Cerebellar nuclear complex (tissue), 1 donor: ENCODE data around the gene PTGR1.
A peak's percentile ranks its signal among the peaks of the same experiment; 100 is the strongest.

Experiments used
- DNase-seq, 2 experiments: peaks; one replicate each; lab custom pipeline; 2025; lab: John Stamatoyannopoulos, UW

The PTGR1 gene

GRCh38 chr9:111542497-111543254, 56.8 kb downstream of the PTGR1 start:
- no peak for DNase-seq

DNA sequence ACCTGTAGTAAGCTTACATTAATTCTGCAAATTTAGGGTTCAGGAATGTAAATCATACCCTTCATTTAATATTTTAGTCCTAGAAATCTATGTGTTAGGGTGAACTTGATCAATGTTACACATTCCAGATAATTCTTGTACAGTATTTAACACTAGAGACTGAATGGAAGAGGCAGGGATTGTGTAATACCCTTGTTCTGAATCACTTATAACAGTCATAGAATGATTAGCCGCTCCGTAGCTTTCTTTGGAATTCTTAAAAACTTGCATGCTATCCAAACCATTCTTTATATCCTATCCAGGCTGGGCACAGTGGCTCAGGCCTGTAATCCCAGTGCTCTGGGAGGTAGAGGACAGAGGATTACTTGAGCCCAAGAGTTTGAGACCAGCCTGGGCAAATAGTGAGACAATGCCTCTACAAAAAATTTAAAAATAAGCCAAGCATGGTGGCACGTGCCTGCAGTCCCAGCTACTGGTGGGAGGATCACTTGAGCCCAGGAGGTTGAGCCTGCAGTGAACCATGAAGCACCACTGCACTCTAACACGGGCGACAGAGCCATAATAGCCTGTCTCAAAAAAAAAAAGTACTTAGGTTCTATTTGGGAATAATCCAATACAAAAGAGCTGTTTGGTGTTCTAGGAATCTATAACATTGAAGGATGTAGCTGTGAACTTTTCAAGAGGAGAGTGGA, 66.2 kb downstream of the PTGR1 start:
- DNase-seq: no peak

- no peak for DNase-seq
Observed at GRCh38 chr9:111531716-111532115, 67.7 kb downstream of the PTGR1 start.

- no peak for DNase-seq
Observed at GRCh38 chr9:111529787-111530186, 69.7 kb downstream of the PTGR1 start.

DNA sequence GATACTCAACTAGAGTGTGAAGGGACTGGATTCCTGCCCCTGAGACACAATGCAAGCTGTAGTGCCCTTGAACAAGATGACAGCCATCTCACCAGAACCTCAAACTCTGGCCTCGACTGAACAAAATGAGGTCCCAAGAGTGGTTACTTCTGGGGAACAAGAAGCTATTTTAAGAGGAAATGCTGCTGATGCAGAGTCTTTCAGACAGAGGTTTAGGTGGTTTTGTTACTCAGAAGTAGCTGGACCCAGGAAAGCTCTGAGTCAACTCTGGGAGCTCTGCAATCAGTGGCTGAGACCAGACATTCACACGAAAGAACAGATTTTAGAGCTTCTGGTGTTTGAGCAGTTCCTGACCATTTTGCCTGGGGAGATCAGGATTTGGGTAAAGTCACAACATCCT, 72.1 kb downstream of the PTGR1 start:
- DNase-seq: no peak

DNA sequence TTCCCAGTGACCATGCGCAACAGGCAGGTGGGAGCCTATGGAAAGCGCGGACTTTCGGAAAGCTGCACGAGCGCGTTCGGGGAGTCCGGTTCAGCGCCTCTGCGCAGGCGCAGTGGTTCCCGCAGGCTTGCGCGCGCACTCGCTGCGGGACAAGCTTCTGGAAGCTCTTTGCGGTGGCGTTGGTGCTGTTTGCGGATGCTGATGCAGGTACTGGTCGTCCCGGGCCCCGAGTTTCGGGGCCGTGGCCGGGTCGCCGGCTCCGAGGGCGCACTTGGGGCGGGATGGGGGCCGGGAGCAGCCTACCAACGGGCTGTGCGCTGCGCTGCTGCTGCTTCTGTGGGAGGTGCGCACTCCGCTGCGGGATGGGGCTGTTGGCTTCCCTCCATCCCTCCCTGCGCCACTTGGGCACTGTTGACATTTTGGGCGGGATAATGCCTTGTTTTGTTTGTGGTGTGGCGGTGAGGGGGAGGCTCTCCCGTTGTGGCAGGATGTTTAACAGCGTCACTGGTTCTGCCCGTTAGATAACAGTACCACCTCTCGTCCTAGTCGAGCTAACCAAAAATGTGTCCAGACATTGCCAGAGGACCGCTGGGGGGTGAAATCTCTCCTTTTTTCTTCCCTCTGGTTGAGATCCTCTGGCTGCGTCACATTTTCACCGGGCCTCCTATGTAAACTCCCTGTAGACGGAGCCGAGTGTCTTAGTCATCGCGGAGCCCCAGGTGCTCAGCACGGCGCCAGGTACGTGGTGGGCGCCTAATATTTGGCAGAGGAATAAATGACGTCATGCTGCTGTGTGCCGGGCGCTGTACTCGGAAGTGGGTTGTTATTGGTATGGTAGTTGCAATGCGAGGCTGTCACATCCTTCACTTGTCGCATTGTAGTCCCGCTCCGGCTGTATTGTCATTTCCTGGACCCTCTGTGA, 74.1 kb downstream of the PTGR1 start, which contains the start of gene ZNF483:
Gene ZNF483, plus strand, starts transcription at position 124 of the 922 bp plus-strand sequence. CDS start 2,217 bp downstream, outside the sequence.
- peak; percentile 61 to 70 for DNase-seq

GRCh38 chr9:111524731-111525055, 74.8 kb downstream of the PTGR1 start:
- DNase-seq: no peak

DNA sequence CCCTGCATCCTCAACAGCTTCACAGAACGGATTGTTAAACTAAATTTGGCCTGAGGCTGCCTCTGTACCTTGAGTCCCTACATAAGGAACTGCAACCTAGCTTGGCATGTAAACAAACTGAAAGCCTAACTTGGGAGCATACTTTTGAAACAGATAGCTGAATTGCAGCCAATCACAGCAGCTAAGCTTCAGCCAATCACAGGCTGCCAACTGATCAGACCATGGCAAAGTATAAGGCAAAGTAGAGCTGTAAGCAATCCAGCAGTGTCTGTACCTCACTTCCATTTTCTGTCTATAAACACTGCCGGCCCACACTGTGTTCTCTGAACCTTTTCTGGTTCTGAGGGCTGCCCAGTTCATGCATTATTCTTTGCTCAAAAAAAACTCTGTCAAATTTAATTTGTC, 83.4 kb downstream of the PTGR1 start:
- no peak for DNase-seq

- DNase-seq: no peak
Observed at GRCh38 chr9:111514967-111515366, 84.5 kb downstream of the PTGR1 start.
